Measurements from ENCODE around the gene PNCK. TPM values are rescaled to one million over a fixed set of nuclear protein-coding genes. Genes with fewer than 3 reads are reported as not detected.

The PNCK gene
- total and polyA plus RNA-seq, 2 donors (not counting 1 experiment from before 2014, with no cell fraction given) = 0.33 TPM; not detected in 1

DNA sequence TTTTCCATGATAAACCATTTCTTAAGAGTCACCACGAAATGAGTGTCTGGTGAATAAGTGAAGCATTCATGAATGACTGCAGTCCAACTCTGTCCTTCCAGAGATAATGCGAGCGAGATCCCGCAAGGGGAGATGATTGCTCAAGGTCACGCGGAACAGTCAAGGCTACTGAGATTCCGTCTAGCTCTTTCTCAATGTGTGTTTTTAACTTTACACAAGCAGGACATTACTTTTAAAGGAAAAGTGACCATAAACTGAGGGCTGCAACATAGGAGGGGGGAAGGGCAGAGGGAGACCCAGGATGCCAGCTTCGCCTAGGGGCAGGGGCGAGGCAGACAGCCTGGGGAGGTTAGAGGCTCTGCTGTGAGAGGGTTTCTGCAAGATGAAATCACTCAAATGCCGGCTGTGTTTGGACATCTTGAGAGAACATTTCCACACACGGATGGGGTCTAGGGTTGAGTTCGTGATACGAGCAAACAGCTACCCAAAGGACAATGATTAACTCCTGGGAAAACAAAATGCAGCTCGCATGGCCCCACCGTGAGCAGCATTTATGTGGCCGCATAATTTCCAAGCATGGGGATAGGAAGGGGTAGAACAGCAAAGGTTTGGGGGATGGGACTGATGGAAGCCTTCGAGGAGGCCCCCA is 50.8 kb downstream of the PNCK start:
- H2AFZ ChIP-seq (ENCODE audit: low read length) = no peak overlapping the region
- no peak overlapping the region for H3K27ac ChIP-seq (ENCODE audit: insufficient read depth, low read length)
- H3K36me3 ChIP-seq (ENCODE audit: control insufficient read depth, insufficient read depth, low read length) = no peaks in the 10 kb centered on the region
- H3K27me3 ChIP-seq (ENCODE audit: control insufficient read depth, insufficient read depth, low read length) = peaks cover 3% of the 10 kb centered on the region
- no peak overlapping the region for H3K4me2 ChIP-seq (ENCODE audit: extremely low read depth, insufficient read depth, low read length)
- H3K4me3 ChIP-seq (replicated peaks in 1 of 4; ENCODE audit: control extremely low read depth in 1 of 4, insufficient read depth in 1 of 4, low read depth in 3 of 4, low read length in 4 of 4) = no peak overlapping the region
- H3K79me2 ChIP-seq (ENCODE audit: control insufficient read depth, insufficient read depth, low read length) = no peaks in the 10 kb centered on the region
- H3K9ac ChIP-seq (ENCODE audit: insufficient read depth, low read length) = no peak overlapping the region
- no peaks in the 10 kb centered on the region for H3K9me3 ChIP-seq (ENCODE audit: control insufficient read depth, insufficient read depth, low read depth, low read length)
- no peaks in the 10 kb centered on the region for H4K20me1 ChIP-seq (ENCODE audit: control insufficient read depth, extremely low read depth, insufficient read depth, low read length)
- no peak for DNase-seq (ENCODE audit: low read depth in 2 of 2)
- no peak for TF ChIP-seq EZH2 (IDR thresholded peaks at IDR 0.05; ENCODE audit: low read length, missing control alignments)
- TF ChIP-seq, protein P1, sequence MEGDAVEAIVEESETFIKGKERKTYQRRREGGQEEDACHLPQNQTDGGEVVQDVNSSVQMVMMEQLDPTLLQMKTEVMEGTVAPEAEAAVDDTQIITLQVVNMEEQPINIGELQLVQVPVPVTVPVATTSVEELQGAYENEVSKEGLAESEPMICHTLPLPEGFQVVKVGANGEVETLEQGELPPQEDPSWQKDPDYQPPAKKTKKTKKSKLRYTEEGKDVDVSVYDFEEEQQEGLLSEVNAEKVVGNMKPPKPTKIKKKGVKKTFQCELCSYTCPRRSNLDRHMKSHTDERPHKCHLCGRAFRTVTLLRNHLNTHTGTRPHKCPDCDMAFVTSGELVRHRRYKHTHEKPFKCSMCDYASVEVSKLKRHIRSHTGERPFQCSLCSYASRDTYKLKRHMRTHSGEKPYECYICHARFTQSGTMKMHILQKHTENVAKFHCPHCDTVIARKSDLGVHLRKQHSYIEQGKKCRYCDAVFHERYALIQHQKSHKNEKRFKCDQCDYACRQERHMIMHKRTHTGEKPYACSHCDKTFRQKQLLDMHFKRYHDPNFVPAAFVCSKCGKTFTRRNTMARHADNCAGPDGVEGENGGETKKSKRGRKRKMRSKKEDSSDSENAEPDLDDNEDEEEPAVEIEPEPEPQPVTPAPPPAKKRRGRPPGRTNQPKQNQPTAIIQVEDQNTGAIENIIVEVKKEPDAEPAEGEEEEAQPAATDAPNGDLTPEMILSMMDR (conservative IDR thresholded peaks at IDR 0.05 in 1 of 2, IDR thresholded peaks at IDR 0.05 in 1 of 2; ENCODE audit: low read depth in 1 of 2, low read length in 2 of 2) = no peak
- H3K4me1 ChIP-seq (ENCODE audit: control insufficient read depth, extremely low read depth, insufficient read depth, low read length) = no peaks in the 10 kb centered on the region

DNA sequence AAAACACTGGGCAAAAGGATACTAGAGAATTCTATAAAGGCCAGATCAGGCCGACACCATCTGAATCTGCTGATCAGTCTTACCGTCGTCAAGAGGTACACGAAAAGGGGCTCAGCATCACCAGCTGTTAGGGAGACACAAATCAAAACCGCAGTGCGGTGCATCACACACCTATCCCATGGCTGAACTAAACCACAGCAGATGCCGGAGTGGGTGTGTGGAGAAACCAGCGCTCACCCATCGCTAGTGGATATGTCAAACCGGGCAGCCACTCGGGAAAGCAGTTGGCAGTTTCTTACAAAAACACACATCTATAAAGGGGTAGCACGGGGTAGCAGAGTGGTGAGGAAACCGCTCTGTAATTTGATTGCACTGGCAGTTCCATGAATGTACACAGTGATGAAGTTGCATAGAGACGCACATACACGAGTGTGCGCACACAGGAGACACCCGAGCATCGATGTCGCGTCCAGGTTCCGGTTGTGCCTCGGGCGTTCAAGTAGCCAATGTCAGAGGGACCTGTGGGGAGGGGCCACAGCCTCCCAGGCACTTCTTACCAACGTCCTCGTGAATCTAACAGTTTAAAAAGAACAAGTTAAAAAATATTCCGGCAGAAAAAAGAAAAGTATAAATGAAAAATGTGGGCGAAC is 51.5 kb downstream of the PNCK start:
- Histone ChIP-seq H3K36me3 (ENCODE audit: control insufficient read depth, insufficient read depth, low read length) (no peaks in the 10 kb centered on the region), H3K4me2 (ENCODE audit: extremely low read depth, insufficient read depth, low read length) (no peak overlapping the region), H2AFZ (ENCODE audit: low read length) (no peak overlapping the region), H3K9me3 (ENCODE audit: control insufficient read depth, insufficient read depth, low read depth, low read length) (no peaks in the 10 kb centered on the region), H3K9ac (ENCODE audit: insufficient read depth, low read length) (no peak overlapping the region), H3K4me3 (replicated peaks in 1 of 4; ENCODE audit: control extremely low read depth in 1 of 4, insufficient read depth in 1 of 4, low read depth in 3 of 4, low read length in 4 of 4) (no peak overlapping the region), H3K79me2 (ENCODE audit: control insufficient read depth, insufficient read depth, low read length) (no peaks in the 10 kb centered on the region), H4K20me1 (ENCODE audit: control insufficient read depth, extremely low read depth, insufficient read depth, low read length) (no peaks in the 10 kb centered on the region), H3K27ac (ENCODE audit: insufficient read depth, low read length) (no peak overlapping the region), H3K27me3 (ENCODE audit: control insufficient read depth, insufficient read depth, low read length) (peaks cover 3% of the 10 kb centered on the region), H3K4me1 (ENCODE audit: control insufficient read depth, extremely low read depth, insufficient read depth, low read length) (no peaks in the 10 kb centered on the region)
- TF ChIP-seq, protein P1 (conservative IDR thresholded peaks at IDR 0.05 in 1 of 2, IDR thresholded peaks at IDR 0.05 in 1 of 2; ENCODE audit: low read depth in 1 of 2, low read length in 2 of 2) = no peak
- no peak for TF ChIP-seq EZH2 (IDR thresholded peaks at IDR 0.05; ENCODE audit: low read length, missing control alignments)
- no peak for DNase-seq (ENCODE audit: low read depth in 2 of 2)

DNA sequence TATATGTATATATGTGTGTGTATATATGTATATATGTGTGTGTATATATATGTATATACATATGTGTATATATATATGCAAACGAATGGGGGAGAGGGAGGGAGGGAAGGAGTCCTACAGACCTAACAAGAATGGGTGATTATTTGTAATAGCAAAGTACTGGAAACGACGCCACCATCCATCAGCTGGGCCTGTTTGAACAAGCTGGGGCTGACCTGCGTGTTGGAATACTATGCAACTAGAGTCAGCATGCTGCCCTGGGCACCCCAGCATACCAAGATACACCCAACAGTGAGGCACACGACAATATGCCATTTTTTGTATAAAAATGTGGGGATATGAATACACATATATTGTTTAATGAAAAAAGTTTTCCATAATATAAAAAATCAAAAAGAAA is 53.0 kb downstream of the PNCK start:
- Histone ChIP-seq H3K27ac (ENCODE audit: insufficient read depth, low read length) (no peak overlapping the region), H3K9me3 (ENCODE audit: control insufficient read depth, insufficient read depth, low read depth, low read length) (no peaks in the 10 kb centered on the region), H3K4me2 (ENCODE audit: extremely low read depth, insufficient read depth, low read length) (no peak overlapping the region), H3K36me3 (ENCODE audit: control insufficient read depth, insufficient read depth, low read length) (no peaks in the 10 kb centered on the region), H3K4me3 (replicated peaks in 1 of 4; ENCODE audit: control extremely low read depth in 1 of 4, insufficient read depth in 1 of 4, low read depth in 3 of 4, low read length in 4 of 4) (no peak overlapping the region), H3K27me3 (ENCODE audit: control insufficient read depth, insufficient read depth, low read length) (peaks cover 3% of the 10 kb centered on the region), H3K9ac (ENCODE audit: insufficient read depth, low read length) (no peak overlapping the region), H3K4me1 (ENCODE audit: control insufficient read depth, extremely low read depth, insufficient read depth, low read length) (no peaks in the 10 kb centered on the region), H3K79me2 (ENCODE audit: control insufficient read depth, insufficient read depth, low read length) (no peaks in the 10 kb centered on the region), H2AFZ (ENCODE audit: low read length) (no peak overlapping the region), H4K20me1 (ENCODE audit: control insufficient read depth, extremely low read depth, insufficient read depth, low read length) (no peaks in the 10 kb centered on the region)
- no peak for DNase-seq (ENCODE audit: low read depth in 2 of 2)
- TF ChIP-seq, protein P1 (conservative IDR thresholded peaks at IDR 0.05 in 1 of 2, IDR thresholded peaks at IDR 0.05 in 1 of 2; ENCODE audit: low read depth in 1 of 2, low read length in 2 of 2) = no peak
- TF ChIP-seq EZH2 (IDR thresholded peaks at IDR 0.05; ENCODE audit: low read length, missing control alignments) = no peak

Other genes with a start within 250 kb of the PNCK start
- gene TREX2, start 227.8 kb downstream of the PNCK start, total RNA-seq = 1.8 and 3.1 TPM in 2 replicates
- 0.08 TPM in 1 of 2 replicates, not detected in the other for gene TREX2, start 227.8 kb downstream of the PNCK start, polyA plus RNA-seq
- gene HAUS7, start 203.2 kb downstream of the PNCK start, total RNA-seq = 7.3 and 10.5 TPM in 2 replicates
- gene HAUS7, start 203.2 kb downstream of the PNCK start, polyA plus RNA-seq = 10.4 and 17.1 TPM in 2 replicates
- 10.1 and 18.7 TPM in 2 replicates for gene BGN, start 178.8 kb downstream of the PNCK start, total RNA-seq
- gene BGN, start 178.8 kb downstream of the PNCK start, polyA plus RNA-seq = 21.4 and 61.7 TPM in 2 replicates
- gene ATP2B3, start 156.2 kb downstream of the PNCK start, total RNA-seq = not detected in 2 replicates
- not detected in 2 replicates for gene ATP2B3, start 156.2 kb downstream of the PNCK start, polyA plus RNA-seq
- gene CCNQ, start 74.7 kb downstream of the PNCK start, total RNA-seq = 24.4 and 28.2 TPM in 2 replicates
- gene CCNQ, start 74.7 kb downstream of the PNCK start, polyA plus RNA-seq = 19.9 and 22.8 TPM in 2 replicates
- gene DUSP9, start 26.6 kb downstream of the PNCK start, total RNA-seq = under 0.01 TPM in 1 of 2 replicates, not detected in the other
- not detected in 2 replicates for gene DUSP9, start 26.6 kb downstream of the PNCK start, polyA plus RNA-seq
- gene SLC6A8, start 14.1 kb upstream of the PNCK start, total RNA-seq = 9.8 and 11.1 TPM in 2 replicates
- gene SLC6A8, start 14.1 kb upstream of the PNCK start, polyA plus RNA-seq = 7.7 and 13.2 TPM in 2 replicates
- 94.8 and 133 TPM in 2 replicates for gene BCAP31, start 50.6 kb upstream of the PNCK start, total RNA-seq
- gene BCAP31, start 50.6 kb upstream of the PNCK start, polyA plus RNA-seq = 94.0 and 114 TPM in 2 replicates
- gene ABCD1, start 51.0 kb upstream of the PNCK start, total RNA-seq = 6.9 and 12.7 TPM in 2 replicates
- 4.0 and 4.6 TPM in 2 replicates for gene ABCD1, start 51.0 kb upstream of the PNCK start, polyA plus RNA-seq
- gene PLXNB3, start 90.4 kb upstream of the PNCK start, total RNA-seq = 1.0 and 4.3 TPM in 2 replicates
- gene PLXNB3, start 90.4 kb upstream of the PNCK start, polyA plus RNA-seq = 1.6 and 1.9 TPM in 2 replicates
- gene SRPK3, start 107.2 kb upstream of the PNCK start, total RNA-seq = 0.51 and 0.83 TPM in 2 replicates
- 0.15 and 0.40 TPM in 2 replicates for gene SRPK3, start 107.2 kb upstream of the PNCK start, polyA plus RNA-seq
- gene IDH3G, start 120.6 kb upstream of the PNCK start, total RNA-seq = 37.8 and 44.6 TPM in 2 replicates
- gene IDH3G, start 120.6 kb upstream of the PNCK start, polyA plus RNA-seq = 55.7 and 72.2 TPM in 2 replicates
- 144 and 147 TPM in 2 replicates for gene SSR4, start 120.9 kb upstream of the PNCK start, total RNA-seq
- gene SSR4, start 120.9 kb upstream of the PNCK start, polyA plus RNA-seq = 141 and 182 TPM in 2 replicates
- gene PDZD4, start 156.7 kb upstream of the PNCK start, total RNA-seq = under 0.01 and 0.26 TPM in 2 replicates
- gene PDZD4, start 156.7 kb upstream of the PNCK start, polyA plus RNA-seq = 0.01 and 0.10 TPM in 2 replicates
- under 0.01 and 0.99 TPM in 2 replicates for gene L1CAM, start 212.4 kb upstream of the PNCK start, total RNA-seq
- gene L1CAM, start 212.4 kb upstream of the PNCK start, polyA plus RNA-seq = 1.2 and 1.7 TPM in 2 replicates
- gene AVPR2, start 230.9 kb upstream of the PNCK start, total RNA-seq = not detected in 2 replicates
- not detected in 2 replicates for gene AVPR2, start 230.9 kb upstream of the PNCK start, polyA plus RNA-seq